Head of caudate nucleus (tissue), 42 donors: ENCODE measurements around the gene CACNA2D3.
A peak's percentile ranks its signal among the peaks of the same experiment; 100 is the strongest.

ENCODE experiments used
- DNase-seq, 42 donors: peaks; one replicate each; pipeline versions ENCODE4 v3.0.0 to v3.0.0-alpha.2; 2020 to 2021; ENCODE audit warnings: mixed read lengths in 7 of 42
- intact Hi-C: fragments of 100-400 bp; cut with DNase I; formaldehyde crosslinking; loops from one replicate; pipeline ENCODE4 v1.15.0; 2022

Gene CACNA2D3

DNA sequence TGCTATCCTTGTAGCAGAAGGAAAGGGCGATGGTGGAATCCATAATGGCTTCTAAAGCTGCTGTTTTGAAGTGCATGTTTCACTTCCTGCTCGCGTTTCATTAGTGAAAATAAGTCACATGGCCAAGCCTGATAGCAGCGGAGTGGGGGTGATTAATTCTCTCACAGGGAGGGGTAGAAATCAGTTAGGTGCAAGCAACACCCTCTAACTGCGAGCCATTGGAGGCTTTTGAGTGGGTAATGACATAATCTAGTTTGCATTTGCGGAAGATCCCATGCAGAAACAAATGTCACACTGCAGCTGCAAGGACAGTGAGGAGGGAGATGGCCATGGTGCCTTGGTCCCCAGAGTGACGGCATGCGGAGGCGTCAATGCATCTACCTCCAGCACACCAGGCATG is 41.1 kb downstream of the CACNA2D3 start:
- intact Hi-C loops = no loop called here
- no peak for DNase-seq

GRCh38 chr3:54164192-54164975 is 42.0 kb downstream of the CACNA2D3 start:
- peak in 3 of 42 donors; percentile 34 to 40 (median 38) for DNase-seq
- intact Hi-C loops = no loop called here

- no peak for DNase-seq
- intact Hi-C loops = no loop called here
These were observed 43.5 kb downstream of the CACNA2D3 start for GRCh38 chr3:54165865-54166264.

- intact Hi-C loops = no loop called here
- no peak for DNase-seq
These were observed 45.6 kb downstream of the CACNA2D3 start for GRCh38 chr3:54167999-54168398.

DNA sequence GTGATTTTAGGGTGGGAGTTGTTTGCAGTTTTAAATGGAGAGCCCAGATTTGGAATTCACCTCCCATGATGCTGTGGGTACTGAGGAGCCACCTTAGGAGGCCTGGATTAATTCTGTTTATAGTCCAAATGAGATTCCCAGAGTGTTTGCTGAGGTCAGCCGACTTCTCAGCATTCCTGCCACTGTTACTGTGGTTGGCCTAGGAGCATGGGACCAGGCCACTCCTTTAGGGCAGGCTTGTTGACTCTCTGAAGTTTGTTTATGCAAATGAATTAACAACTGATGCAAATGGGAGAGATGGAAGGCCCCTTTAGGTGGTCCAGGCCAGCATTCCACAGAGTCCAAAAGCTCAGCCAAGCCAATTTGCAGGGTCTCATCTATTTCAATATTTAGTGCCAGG is 46.1 kb downstream of the CACNA2D3 start:
- intact Hi-C loops = no loop called here
- no peak for DNase-seq

GRCh38 chr3:54169524-54169923 is 47.2 kb downstream of the CACNA2D3 start:
- no peak for DNase-seq
- intact Hi-C loops = no loop called here

GRCh38 chr3:54171509-54171908 is 49.2 kb downstream of the CACNA2D3 start:
- no peak for DNase-seq

GRCh38 chr3:54171951-54172350 is 49.6 kb downstream of the CACNA2D3 start:
- intact Hi-C loops = no loop called here
- DNase-seq = no peak

More at GRCh38 chr3:54171509-54171908, 49.2 kb downstream of the CACNA2D3 start:
- intact Hi-C loops = no loop called here

DNA sequence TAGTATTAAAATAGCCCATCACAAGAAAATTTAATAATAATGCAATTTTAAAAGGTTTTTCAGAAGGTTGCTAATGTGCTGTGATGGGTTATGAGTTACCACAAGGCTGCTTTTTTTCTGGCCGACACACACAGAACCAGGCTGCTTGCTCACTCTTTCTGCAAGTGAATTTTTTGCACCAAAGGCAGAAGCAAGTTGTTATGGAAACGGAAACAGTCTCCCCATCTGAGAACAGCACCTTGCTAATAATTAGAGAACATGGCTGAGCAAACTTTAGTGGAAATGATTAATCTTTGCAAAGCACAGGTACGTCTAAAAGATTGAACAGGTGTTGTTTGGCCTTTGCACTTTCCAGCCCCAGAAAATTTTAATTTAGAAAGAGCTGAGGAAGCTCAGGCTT is 51.0 kb downstream of the CACNA2D3 start:
- intact Hi-C loops = no loop called here

GRCh38 chr3:54176106-54176505 is 53.8 kb downstream of the CACNA2D3 start:
- DNase-seq = no peak
- intact Hi-C loops = no loop called here

More for the DNA sequence above, 51.0 kb downstream of the CACNA2D3 start:
- peak in 4 of 42 donors; percentile 29 to 67 (median 48) for DNase-seq

DNA sequence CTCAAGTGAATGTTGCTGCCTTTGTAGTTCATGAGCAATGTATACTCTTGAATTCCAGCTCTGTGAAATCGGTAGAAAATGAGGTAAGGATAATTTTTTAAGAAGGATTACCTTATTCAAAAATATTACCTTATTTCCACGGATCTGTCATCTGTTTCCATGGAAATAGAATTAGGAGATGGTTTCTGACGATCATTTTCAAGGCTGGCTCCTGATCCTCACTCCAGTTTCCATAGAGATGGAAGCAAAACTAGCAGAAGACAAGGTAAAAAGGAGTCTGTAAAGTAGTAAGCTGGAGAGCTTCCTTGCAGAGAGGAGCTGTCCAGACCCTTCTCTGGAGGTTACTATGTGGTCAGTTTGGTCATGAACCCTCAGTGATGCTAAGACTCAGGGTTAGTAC is 55.5 kb downstream of the CACNA2D3 start:
- intact Hi-C loops = no loop called here
- DNase-seq = peak in 2 of 42 donors; percentile 18 to 47

DNA sequence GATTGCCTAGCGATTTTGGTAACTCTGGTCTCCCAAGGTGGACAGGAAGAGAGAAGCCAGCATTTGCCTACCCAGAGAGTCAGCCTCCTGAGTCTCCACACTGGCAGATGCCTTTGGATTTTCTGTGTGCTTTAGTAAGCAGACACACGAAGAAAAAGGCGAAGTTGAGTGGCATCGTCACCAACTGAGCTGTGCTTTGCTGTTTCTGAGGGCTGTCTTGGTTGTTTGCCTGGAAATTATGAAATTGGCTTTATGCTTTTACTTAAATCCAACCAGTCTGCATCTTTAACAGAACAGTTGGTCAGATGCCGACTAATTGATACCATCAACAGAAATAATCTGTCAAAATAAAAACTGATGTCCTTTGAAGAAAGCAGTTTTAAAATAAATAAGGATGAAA is 56.0 kb downstream of the CACNA2D3 start:
- intact Hi-C loops = no loop called here
- peak in 1 of 42 donors; percentile 24 for DNase-seq

DNA sequence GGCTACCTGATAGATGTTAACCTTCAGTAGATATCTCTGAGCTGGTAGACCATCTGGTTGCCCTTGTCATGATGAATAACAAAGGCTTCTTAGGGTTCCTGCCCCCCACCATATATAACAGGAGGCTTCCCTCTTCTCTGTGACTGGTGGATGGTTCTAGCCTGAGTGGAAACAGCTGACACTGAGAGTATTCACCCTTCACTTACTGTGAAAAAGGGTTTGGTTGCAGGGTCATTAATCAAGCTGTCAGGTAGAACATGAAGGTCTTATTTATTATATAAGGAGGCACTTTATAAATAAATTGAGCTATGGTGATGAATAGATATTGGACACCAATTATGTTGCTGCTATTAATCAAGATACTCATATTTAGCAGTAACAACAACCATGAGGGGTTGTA is 58.6 kb downstream of the CACNA2D3 start:
- no peak for DNase-seq
- intact Hi-C loops = no loop called here

DNA sequence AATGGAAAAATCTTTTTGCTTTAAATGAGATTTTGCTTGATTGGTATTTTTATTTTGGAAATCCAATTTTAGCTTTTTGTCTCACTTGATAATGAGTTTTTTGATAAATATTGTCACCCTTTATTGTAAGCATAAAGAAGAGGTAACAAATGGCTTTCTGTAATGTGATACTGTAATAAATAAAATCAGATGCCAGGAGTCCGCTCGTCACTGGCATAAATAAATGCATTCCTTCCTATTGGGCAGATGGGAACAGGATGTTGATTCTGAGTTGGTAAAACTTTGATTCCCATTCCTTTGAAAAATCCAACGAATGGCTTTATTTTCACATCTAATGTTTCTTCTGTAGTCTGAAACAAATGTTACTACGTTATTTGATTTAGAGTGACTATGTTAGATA is 59.9 kb downstream of the CACNA2D3 start:
- DNase-seq = no peak
- intact Hi-C loops = no loop called here

DNA sequence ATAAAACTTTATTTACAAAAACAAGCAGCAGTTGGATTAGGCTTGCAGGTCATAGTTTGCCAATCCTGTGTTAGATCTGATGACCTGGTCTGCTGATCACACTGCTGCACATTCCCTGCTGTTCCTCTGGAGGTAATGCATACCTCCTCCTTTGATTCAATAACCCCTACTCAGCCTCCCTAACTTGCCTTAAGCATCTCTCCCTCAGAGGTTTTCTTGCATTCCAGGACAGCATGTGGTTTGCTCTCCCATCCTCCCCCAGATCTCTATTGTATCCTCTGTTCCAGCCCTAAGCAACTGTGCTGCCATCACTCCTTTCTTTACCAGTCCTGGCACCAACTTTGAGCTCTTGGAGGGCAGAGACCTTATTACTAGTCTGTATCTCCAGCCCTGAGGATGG is 63.4 kb downstream of the CACNA2D3 start:
- DNase-seq = no peak
- intact Hi-C loops = no loop called here

- peak in 1 of 42 donors; percentile 34 for DNase-seq
- intact Hi-C loops = no loop called here
These were observed 65.9 kb downstream of the CACNA2D3 start for GRCh38 chr3:54188176-54188791.

- intact Hi-C loops = no loop called here
- DNase-seq = no peak
These were observed 68.9 kb downstream of the CACNA2D3 start for GRCh38 chr3:54191220-54191619.

GRCh38 chr3:54192026-54192425 is 69.7 kb downstream of the CACNA2D3 start:
- DNase-seq = peak in 7 of 42 donors; percentile 24 to 65 (median 43)
- intact Hi-C loops = no loop called here

DNA sequence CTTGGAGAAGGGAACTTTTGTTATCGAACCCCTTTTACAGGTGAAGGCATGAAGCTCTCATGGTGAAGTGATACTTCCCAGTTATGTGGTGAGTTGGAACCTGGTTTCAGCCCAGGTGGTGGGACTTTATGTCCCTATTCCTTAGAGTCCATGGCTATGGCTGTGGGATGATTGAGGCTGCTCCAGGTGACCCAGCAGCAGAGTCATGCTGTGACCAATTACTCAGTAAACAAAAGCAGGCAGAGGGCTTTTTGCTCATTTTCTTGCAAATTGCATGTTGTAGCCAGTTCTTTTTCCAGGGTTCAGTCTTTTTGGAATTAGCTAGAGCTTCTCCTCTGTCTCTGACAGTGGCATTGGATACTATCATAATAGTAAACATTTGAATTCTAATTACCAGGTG is 70.7 kb downstream of the CACNA2D3 start:
- intact Hi-C loops = no loop called here
- no peak for DNase-seq

DNA sequence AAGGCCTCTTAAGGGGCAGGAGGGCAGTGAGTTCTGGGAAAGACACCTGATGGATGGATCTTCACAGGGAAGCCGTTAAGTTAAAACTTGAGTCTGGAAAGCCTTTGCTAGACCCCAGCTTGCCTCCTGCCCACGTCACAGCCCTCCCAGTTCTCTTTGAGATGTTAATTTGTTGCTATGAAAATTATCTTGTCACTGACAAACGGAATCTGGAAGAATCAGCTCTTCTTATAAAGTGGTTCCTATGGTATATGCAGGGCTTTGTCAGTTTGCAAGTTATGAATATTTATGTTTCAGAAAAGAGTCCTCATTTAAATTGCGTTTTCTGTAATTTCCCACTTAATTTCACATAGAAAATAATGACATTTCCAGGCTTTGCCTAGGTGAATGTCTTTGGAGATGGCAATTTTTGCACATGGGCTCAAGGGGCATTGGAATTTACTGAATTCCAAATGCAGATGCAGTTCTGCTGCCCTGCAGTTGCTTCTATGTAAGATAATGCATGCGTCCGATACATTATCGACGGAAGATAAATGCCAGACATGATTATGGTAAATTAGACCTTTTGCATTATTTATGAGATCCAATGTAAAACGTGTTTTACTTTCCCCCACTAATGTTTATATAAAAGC is 74.1 kb downstream of the CACNA2D3 start:
- intact Hi-C loops = no loop called here

More for the DNA sequence above, 74.1 kb downstream of the CACNA2D3 start:
- peak in 7 of 42 donors; percentile 27 to 66 (median 55) for DNase-seq
